ENCODE measurements around the gene SHISA9.

GRCh38 chr16:13229039-13229438 is 327.6 kb downstream of the SHISA9 start:
- TF ChIP-seq POLR2A (IDR thresholded peaks at IDR 0.05) (no peak), CTCF (IDR thresholded peaks at IDR 0.05) (no peak)
